NCI-H187 (cell line): ENCODE data around the gene UBE2Q2.
"Not testable (repeated sequence)": the region's sequence is repeated elsewhere in the genome, so short reads cannot be mapped to it uniquely, and the experiment has no call there.

Source experiments
- DNase-seq, 2 experiments: peaks; one replicate each; lab custom pipeline; 2025; lab: John Stamatoyannopoulos, UW

UBE2Q2 gene

GRCh38 chr15:75842722-75843677 lies at the start of gene UBE2Q2:
TSS of gene UBE2Q2 (plus strand) at chr15:75843447. CDS start at chr15:75843667, 220 bp downstream.
- DNase-seq, result peak; percentile 13 to 44

GRCh38 chr15:75796321-75796720 lies 46.9 kb upstream of the UBE2Q2 start:
- DNase-seq, result no peak

- not testable (repeated sequence) for DNase-seq
Observed at GRCh38 chr15:75797146-75797545, 46.1 kb upstream of the UBE2Q2 start.

- no peak for DNase-seq
Observed at GRCh38 chr15:75799190-75799589, 44.1 kb upstream of the UBE2Q2 start.

DNA sequence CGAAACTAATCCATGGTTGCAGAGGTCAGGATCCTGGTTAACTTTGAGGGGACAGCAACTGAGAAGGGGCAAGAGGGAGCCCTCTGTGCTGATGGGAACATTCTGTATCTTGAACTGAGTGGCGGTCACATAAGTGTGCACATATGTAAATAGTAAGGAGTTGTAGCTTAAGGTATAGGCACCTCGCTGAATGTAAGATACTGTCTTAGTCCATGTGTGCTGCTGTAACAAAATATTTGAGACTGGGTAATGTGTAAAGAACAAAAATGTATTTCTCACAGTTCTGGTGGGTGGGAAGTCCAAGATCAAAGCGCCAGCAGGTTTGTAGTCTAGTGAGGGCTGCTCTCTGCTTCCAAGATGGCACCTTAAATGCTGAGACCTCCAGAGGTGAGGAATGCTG lies 42.8 kb upstream of the UBE2Q2 start:
- DNase-seq, result not testable (repeated sequence)

- DNase-seq, result peak; percentile 22 to 30
Observed at GRCh38 chr15:75801859-75802593, 41.2 kb upstream of the UBE2Q2 start.

DNA sequence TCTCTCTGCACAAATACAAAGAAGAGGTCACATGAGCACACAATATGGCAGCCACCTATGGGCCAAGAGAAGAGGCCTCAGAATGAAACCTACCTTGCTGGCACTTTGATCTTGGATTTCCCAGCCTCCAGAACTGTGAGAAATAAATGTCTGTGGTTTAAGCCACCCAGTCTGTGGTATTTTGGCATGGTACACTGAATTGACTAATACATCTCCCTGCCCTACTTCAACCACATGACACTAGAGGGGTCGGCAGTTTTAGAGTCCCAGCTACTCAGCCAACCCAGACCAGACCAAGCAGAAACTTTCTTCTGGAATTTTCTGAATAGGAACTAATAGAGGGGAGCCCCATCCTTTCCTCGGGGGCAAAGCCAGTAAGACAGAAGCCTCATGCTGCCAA lies 35.8 kb upstream of the UBE2Q2 start:
- DNase-seq, result not testable (repeated sequence)

DNA sequence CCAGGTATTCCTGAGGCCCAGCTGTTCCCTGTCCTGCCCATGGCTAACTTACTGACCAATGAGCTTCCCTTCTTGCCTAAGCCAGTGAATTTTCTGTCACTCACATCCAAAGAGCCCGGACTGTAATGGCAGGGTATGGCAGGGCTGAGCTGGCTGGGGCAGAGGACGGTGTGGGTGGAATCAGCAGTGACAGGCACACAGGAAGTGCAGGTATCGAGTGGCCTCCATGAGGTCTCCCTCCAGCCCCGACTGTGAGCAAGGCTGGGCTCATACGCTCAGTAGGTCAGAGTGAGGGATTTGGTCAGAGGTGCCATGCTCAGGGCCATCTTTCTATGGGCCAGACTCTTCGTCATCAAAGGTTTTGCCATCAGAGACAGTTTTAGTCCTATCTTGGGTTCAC lies 35.2 kb upstream of the UBE2Q2 start:
- DNase-seq, result not testable (repeated sequence)

- DNase-seq, result no peak
Observed at GRCh38 chr15:75808563-75808962, 34.7 kb upstream of the UBE2Q2 start.

- DNase-seq, result no peak
Observed at GRCh38 chr15:75809986-75810750, 33.1 kb upstream of the UBE2Q2 start.

- DNase-seq, result no peak
Observed at GRCh38 chr15:75810874-75811498, 32.3 kb upstream of the UBE2Q2 start.

DNA sequence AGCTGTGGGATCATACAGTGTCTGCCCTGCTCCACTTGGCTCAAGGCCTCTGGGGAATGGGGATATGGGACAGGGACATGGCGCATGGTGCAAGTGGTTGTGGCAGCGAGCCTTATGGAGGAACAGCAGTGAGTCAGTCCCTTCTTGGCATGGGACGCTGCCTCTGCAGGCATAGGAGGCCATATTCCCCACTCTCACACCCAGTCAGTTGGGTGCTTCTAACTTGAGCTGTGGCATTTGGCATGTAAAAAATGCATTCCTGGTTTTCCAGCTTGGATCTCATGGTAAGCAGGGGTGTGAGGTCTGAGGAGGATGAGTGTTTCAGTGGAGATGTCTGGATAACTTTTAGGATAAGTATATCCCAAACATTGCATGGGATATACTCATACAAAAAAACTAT lies 31.6 kb upstream of the UBE2Q2 start:
- no peak for DNase-seq

GRCh38 chr15:75814794-75815193 lies 28.5 kb upstream of the UBE2Q2 start:
- no peak for DNase-seq

DNA sequence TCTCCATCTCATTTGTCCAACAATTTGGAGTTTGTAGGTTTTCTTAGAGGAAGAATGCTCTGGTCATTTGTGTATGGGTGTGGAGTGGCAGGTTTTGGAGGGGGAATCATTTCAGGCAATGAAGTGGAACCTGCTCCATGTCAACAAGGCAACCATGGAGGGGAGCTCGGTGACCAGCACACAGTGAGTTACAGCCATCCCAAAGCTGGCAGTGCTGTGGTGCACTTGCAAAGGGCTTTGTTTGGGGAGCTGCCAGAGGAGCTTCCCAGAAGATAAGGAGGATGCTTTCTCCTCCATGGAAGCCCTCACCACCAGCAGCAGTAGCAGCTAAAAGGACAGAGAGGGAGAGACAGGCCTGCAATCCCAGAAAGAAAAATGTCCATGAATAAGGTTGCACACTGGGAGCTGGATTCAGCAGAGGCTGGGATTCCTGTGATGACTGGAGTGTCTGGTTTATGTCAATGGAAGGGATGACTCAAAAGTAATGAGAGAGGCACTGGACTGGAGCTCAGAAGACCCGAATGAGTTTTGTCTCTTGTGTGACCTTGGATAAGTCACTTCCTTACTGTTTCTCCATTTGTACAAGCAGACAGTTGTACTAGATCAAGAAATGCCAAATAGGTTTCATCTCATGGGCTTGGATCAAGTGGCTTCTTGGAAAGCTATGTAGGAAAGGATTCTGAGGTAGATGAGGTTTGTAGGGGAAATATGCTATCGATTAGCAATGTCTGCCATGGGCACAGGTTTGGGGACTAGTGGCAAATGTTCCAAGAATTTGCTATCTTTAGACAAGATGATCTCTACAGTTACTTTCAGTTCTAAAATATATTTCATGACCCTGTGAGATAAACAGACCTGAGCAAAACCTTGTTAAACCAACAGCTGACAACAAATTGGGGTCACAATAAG lies 27.2 kb upstream of the UBE2Q2 start:
- DNase-seq, result no peak

DNA sequence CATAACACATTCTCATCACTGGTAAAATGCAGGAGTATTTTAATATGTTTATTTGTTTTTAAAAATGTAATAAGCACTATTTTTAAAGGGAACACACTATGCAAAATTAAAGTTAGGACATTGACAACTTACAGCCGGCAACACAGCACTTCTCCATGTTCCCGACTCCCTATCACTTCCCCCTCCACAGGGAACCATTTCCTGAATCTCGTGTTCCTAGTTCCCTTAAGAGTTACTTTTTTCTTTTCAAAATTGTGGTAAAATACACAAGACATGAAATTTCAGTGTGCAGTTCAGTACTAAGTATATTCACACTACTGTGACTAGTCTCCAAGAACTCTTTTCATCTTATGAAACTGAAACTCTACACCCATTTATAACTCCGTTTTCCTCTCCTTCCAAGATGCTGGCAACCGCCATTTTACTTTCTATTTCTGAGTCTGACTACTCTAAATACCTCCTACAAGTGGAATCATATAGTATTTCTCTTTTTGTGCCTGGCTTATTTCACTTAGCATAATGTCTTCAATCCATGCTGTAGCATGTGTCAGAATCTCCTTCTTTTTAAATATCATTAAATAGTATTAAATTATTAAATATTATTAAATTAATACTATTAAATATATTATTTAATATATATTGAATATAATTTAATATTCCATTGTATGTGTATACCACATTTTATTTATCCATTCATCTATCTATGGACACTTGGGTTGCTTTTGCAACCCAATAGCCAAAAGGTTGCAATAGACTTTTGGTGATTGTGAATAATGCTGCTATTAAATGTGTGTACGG lies 25.9 kb upstream of the UBE2Q2 start:
- DNase-seq, result no peak

- DNase-seq, result no peak
Observed at GRCh38 chr15:75820206-75820605, 23.0 kb upstream of the UBE2Q2 start.

GRCh38 chr15:75821786-75822345 lies 21.4 kb upstream of the UBE2Q2 start:
- DNase-seq, result no peak

DNA sequence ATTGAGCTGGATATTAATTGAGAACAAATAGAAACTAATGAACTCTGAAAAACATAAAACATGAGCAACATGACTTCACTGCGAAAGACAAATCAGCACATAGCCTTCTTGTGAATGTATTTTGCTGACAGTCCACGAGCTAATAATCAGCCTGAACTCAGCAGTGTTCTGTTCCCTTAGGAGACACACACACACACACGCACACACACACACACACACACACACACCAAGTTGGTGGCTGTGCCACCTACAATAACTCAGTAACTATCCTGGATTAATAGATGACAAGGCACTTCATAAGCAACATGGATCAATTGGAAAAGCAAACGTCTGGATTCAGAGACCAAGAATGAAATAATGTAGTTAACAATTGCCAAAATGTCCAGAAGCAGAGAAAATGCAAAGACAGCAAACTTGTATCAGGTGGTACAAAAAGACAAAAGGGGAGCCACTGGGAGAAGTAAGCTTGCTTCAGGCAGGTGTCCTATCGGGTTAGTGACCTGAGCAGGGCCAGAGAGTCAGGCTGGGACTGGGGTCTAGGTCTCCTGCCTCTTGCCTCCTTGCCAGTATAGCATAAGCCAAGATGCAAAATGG lies 20.5 kb upstream of the UBE2Q2 start:
- DNase-seq, result no peak
